Astrocyte (in vitro differentiated cells and primary cell): Measurements from ENCODE around the gene NXN. TPM values are rescaled to one million over a fixed set of nuclear protein-coding genes. Genes with fewer than 3 reads are reported as not detected.

Experiments used
- DNase-seq: peaks from one replicate; pipeline ENCODE4 v3.0.0-alpha.2; 2010; ENCODE audit warnings: low read depth
- FAIRE-seq: peaks from 2 replicates; lab custom pipeline; 2011; peaks lifted over from hg19 to GRCh38; lab: Jason Lieb, UNC
- H2AFZ ChIP-seq: 2 replicates; pipeline ENCODE4 v1.6.0; 2012; ENCODE audit warnings: low read depth, low read length, inconsistent platforms
- H3K27ac ChIP-seq: 2 replicates; pipeline ENCODE4 v1.5.1; 2011; ENCODE audit warnings: low read depth, low read length, inconsistent platforms
- H3K27me3 ChIP-seq: 2 replicates; pipeline ENCODE4 v1.6.0; 2011; ENCODE audit warnings: low read length, inconsistent platforms; ENCODE audit not compliant: insufficient read depth
- H3K36me3 ChIP-seq: 2 replicates; pipeline ENCODE4 v1.5.1; 2011; ENCODE audit warnings: low read length, inconsistent platforms; ENCODE audit not compliant: insufficient read depth
- H3K4me1 ChIP-seq: 2 replicates; pipeline ENCODE4 v1.5.1; 2011; ENCODE audit warnings: low read length, inconsistent platforms; ENCODE audit not compliant: insufficient read depth
- H3K4me2 ChIP-seq: 2 replicates; pipeline ENCODE4 v1.6.0; 2012; ENCODE audit warnings: low read length, inconsistent platforms
- H3K4me3 ChIP-seq: 2 replicates; pipeline ENCODE4 v1.5.1; 2011; ENCODE audit warnings: low read depth, mild to moderate bottlenecking, low read length, inconsistent platforms; ENCODE audit not compliant: insufficient read depth
- H3K79me2 ChIP-seq: 2 replicates; pipeline ENCODE4 v1.6.0; 2012; ENCODE audit warnings: mild to moderate bottlenecking, low read length, inconsistent platforms; ENCODE audit not compliant: insufficient read depth
- H3K9ac ChIP-seq: 2 replicates; pipeline ENCODE4 v1.6.0; 2012; ENCODE audit warnings: mild to moderate bottlenecking, low read length, inconsistent platforms
- H3K9me3 ChIP-seq: 2 replicates; pipeline ENCODE4 v1.5.1; 2012; ENCODE audit warnings: low read depth, mild to moderate bottlenecking, low read length, inconsistent platforms; ENCODE audit not compliant: insufficient read depth
- H4K20me1 ChIP-seq: 2 replicates; pipeline ENCODE4 v1.6.0; 2012; ENCODE audit warnings: low read length, inconsistent platforms; ENCODE audit not compliant: insufficient read depth
- H3K27ac Mint-ChIP-seq: one replicate; pipeline ENCODE4 v1.8.0; 2021; ENCODE audit warnings: mild to moderate bottlenecking, mixed read lengths; ENCODE audit not compliant: unreplicated experiment
- H3K27me3 Mint-ChIP-seq: one replicate; pipeline ENCODE4 v1.8.0; 2021; ENCODE audit warnings: low read depth, mixed read lengths; ENCODE audit not compliant: unreplicated experiment
- H3K36me3 Mint-ChIP-seq: one replicate; pipeline ENCODE4 v1.8.0; 2021; ENCODE audit warnings: low read depth, mixed read lengths; ENCODE audit not compliant: unreplicated experiment
- H3K4me1 Mint-ChIP-seq: one replicate; pipeline ENCODE4 v1.8.0; 2021; ENCODE audit warnings: low read depth, mixed read lengths; ENCODE audit not compliant: unreplicated experiment
- H3K4me3 Mint-ChIP-seq: one replicate; pipeline ENCODE4 v1.8.0; 2021; ENCODE audit warnings: mild to moderate bottlenecking, moderate library complexity, mixed read lengths; ENCODE audit not compliant: unreplicated experiment
- H3K9me3 Mint-ChIP-seq: one replicate; pipeline ENCODE4 v1.8.0; 2021; ENCODE audit warnings: mild to moderate bottlenecking, mixed read lengths; ENCODE audit not compliant: unreplicated experiment
- CTCF ChIP-seq: IDR thresholded peaks from 2 replicates; pipeline ENCODE4 v1.5.1; 2011; ENCODE audit warnings: low read depth, mild to moderate bottlenecking, inconsistent platforms, low read length, moderate library complexity; ENCODE audit not compliant: insufficient read depth
- EZH2 ChIP-seq: IDR thresholded peaks from 2 replicates; pipeline ENCODE4 v1.6.1; 2012; ENCODE audit warnings: mild to moderate bottlenecking, low read length, inconsistent platforms; ENCODE audit not compliant: insufficient read depth
- total RNA-seq: library from RNA; stranded (reverse); gene quantifications from 2 replicates; pipeline ENCODE4 v1.2.1, GENCODE V29; 2021

Gene NXN
- total RNA-seq, 1 donor from 2014 or later = 104 TPM

- no peak for FAIRE-seq
- Histone ChIP-seq H3K27ac (no peak overlapping the region), H4K20me1 (peaks cover 13% of the 10 kb centered on the region), H3K9me3 (no peaks in the 10 kb centered on the region), H3K79me2 (peaks cover 38% of the 10 kb centered on the region), H3K4me3 (no peak overlapping the region), H3K36me3 (peaks cover 34% of the 10 kb centered on the region), H2AFZ (no peak overlapping the region), H3K4me1 (peaks cover 11% of the 10 kb centered on the region), H3K4me2 (no peak overlapping the region), H3K27me3 (no peaks in the 10 kb centered on the region), H3K9ac (no peak overlapping the region)
- Mint-ChIP-seq H3K27ac (no peak overlapping the region), H3K36me3 (peaks cover 17% of the 10 kb centered on the region), H3K4me3 (no peak overlapping the region), H3K4me1 (peaks cover 17% of the 10 kb centered on the region), H3K9me3 (no peaks in the 10 kb centered on the region), H3K27me3 (no peaks in the 10 kb centered on the region)
- no peak for DNase-seq
- TF ChIP-seq EZH2 (no peak), CTCF (no peak)
Measured at GRCh38 chr17:778096-778495, 201.5 kb downstream of the NXN start.

GRCh38 chr17:774313-774584, 205.3 kb downstream of the NXN start:
- Histone ChIP-seq H2AFZ (no peak overlapping the region), H3K9ac (no peak overlapping the region), H3K79me2 (peaks cover 5% of the 10 kb centered on the region), H3K4me2 (peak overlapping the region; percentile 14), H3K27me3 (no peaks in the 10 kb centered on the region), H3K4me1 (peaks cover 9% of the 10 kb centered on the region), H3K27ac (no peak overlapping the region), H3K4me3 (no peak overlapping the region), H3K36me3 (peaks cover 57% of the 10 kb centered on the region), H3K9me3 (no peaks in the 10 kb centered on the region), H4K20me1 (peaks cover 13% of the 10 kb centered on the region)
- TF ChIP-seq CTCF = no peak
- TF ChIP-seq EZH2 = no peak
- DNase-seq (no peak), FAIRE-seq (no peak)
- Mint-ChIP-seq H3K9me3 (no peaks in the 10 kb centered on the region), H3K27ac (no peak overlapping the region), H3K4me3 (no peak overlapping the region), H3K36me3 (peaks cover 27% of the 10 kb centered on the region), H3K27me3 (no peaks in the 10 kb centered on the region), H3K4me1 (peaks cover 7% of the 10 kb centered on the region)

- H3K4me1 Mint-ChIP-seq = peaks cover 7% of the 10 kb centered on the region
- Histone ChIP-seq H3K79me2 (peaks cover 3% of the 10 kb centered on the region), H4K20me1 (peaks cover 10% of the 10 kb centered on the region), H3K4me1 (peaks cover 9% of the 10 kb centered on the region), H3K9ac (no peak overlapping the region), H3K27me3 (no peaks in the 10 kb centered on the region), H2AFZ (no peak overlapping the region), H3K27ac (no peak overlapping the region), H3K9me3 (no peaks in the 10 kb centered on the region), H3K36me3 (peaks cover 56% of the 10 kb centered on the region), H3K4me3 (no peak overlapping the region), H3K4me2 (peak overlapping the region; percentile 14)
- TF ChIP-seq EZH2 (no peak), CTCF (no peak)
- no peaks in the 10 kb centered on the region for H3K9me3 Mint-ChIP-seq
- FAIRE-seq = no peak
- peaks cover 29% of the 10 kb centered on the region for H3K36me3 Mint-ChIP-seq
- no peak for DNase-seq
- H3K27ac Mint-ChIP-seq = peak overlapping the region; percentile 44
- H3K4me3 Mint-ChIP-seq = peak overlapping the region; percentile 31
- no peaks in the 10 kb centered on the region for H3K27me3 Mint-ChIP-seq
Measured at GRCh38 chr17:773467-774312, 205.9 kb downstream of the NXN start.
